NCI-H2029 (cell line): ENCODE data around the gene TUBA1A.
"Not testable (repeated sequence)": the region's sequence is repeated elsewhere in the genome, so short reads cannot be mapped to it uniquely, and the experiment has no call there.

Experiments used
- DNase-seq: peaks from one replicate; lab custom pipeline; 2025; lab: John Stamatoyannopoulos, UW

Gene TUBA1A

DNA sequence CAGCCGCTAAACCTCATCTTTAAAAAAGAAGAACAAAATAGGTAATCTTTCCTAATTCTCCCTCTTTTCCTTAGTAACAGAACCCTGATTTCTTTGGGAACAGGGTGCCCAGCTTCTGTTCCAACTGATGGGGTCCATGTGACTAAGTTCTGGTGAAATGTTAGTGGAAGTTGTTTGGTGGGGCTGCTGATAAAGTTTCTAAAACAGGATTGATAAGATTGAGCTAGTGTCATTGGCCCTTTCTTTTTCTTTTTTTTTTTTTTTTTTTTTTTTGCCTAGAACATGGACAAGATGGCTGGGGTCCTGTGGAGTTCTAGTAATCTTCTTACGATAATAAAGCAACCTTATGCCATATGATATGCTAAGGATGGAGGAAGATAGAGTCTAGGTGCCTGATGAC, 41.5 kb downstream of the TUBA1A start:
- DNase-seq = no peak

DNA sequence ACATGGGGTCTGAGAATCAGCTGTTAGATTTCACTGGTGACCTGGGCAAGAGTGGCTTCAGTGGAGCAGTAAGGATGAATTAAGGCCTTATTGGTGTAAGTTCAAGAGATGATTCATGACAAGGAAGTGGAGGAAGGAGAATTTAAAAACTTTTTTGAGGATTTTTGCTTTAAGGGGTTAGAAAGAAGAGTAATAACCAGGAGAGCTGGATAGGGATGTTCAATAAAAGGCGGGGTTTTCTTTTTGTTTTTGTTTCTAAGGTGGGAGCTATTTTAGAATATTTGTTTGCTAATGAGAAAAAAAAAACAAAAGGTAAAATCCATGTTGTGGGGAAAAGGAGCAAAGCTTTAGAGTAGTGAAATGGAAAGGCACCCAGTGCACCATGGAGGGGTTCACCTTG, 42.5 kb downstream of the TUBA1A start:
- DNase-seq = no peak

DNA sequence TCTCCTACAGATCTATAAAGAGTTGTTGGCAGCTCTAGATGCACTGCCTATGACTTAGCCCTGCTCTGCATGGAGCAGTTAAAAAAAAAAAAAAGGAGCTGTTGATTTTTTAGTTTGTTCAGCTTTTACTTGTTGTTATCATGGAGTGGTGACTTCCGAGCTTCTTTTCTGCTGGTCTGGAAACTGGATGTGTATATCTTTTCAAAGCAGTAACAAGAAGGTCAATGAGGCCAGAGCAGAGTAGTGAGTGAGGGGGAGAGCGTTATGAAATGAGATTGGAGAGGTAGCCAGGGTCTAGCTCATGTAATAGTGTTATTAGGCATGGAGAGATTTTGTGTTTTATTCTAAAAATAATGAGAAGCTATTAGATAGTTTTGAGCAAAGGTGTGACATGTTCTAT, 44.5 kb downstream of the TUBA1A start:
- DNase-seq = no peak

DNA sequence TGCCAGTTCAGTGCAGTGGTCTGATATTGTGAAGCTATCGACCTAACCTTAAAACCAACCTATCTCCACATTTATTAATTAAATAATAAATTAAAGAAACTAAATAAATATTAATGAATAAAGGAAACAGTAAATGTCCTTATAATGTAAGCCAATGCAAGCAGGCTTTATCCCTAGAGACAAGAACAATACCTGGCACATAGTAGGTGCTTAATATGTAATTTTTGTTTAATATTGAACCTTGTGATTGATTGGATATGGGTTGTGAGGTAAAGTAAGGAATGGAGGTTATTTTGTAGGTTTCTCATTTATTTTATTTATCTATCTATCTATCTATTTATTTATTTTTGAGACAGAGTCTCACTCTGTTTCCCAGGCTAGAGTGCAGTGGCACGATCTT, 49.9 kb downstream of the TUBA1A start:
- no peak for DNase-seq

DNA sequence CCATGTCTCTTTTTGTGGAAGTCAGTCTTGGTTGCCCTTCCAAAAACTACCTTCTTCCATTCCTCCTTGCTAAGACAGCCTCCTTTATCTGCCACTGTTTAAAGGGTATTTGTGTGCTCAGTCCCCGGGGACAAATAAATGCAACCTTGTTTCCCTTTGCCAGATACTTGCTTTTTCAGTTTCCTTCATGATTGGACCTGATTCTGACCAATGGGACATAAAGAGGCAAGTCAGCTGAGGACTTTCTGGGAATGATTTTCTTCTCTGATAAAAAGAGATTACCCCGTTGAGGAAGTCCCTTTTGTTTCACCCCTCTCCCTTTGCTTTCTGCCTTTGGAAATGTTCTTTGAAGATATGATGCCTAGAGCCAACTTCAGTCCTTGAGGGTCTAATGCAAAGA, 50.3 kb downstream of the TUBA1A start:
- DNase-seq = no peak

DNA sequence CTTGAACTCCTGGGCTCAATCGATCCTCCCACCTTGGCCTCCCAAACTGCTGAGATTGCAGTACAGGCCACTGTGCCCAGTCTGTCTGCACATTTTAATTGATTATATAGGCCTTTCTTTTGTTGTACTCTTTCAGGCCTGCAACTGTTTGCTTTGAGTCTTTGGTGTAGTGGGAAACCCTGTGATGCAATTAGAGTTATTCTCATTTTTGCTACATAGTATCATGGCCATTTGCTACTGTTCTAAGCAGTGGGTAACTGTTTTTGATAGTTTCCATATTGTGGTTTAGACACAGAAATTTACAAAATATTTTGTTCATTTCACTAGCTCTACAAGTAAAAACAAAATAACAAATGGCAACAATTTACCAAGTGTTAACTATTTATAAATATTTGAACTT, 51.4 kb downstream of the TUBA1A start:
- DNase-seq = no peak

DNA sequence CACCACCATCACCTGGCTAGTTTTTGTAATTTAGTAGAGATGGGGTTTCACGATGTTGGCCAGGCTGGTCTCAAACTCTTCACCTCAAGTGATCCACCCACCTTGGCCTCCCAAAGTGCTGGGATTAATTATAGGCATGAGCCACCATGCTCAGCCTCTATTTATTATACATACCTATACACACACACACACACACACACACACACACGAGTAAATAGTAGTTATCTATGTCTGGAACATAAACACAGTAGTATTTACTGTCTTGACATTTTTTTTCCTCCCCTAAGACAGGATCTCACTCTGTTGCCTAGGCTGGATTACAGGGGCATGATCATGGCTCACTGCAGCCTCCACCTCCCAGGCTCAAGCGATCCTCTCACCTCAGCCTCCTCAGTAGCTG, 51.9 kb downstream of the TUBA1A start:
- not testable (repeated sequence) for DNase-seq
